ENCODE data around the gene RFLNA.

DNA sequence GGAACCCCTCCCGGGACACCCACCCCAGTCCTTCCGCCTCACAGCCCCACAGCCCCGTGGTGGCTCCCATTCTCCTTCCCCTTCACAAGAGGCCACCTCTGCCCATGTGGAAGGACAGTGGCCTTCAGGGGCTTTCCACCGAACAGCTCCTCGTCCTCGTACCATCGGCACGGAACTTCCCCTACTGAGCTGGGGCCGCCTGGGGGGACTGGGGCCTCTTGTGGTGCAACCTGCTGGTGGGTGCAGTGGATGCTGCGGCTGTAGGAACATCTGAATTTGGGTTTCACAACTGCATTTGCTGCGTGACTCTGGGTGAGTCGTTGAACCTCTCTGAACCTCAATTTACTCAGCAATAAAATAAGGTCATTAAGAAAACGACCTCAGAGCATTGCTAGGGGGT, 50.9 kb downstream of the RFLNA start:
- TF ChIP-seq, protein P1, sequence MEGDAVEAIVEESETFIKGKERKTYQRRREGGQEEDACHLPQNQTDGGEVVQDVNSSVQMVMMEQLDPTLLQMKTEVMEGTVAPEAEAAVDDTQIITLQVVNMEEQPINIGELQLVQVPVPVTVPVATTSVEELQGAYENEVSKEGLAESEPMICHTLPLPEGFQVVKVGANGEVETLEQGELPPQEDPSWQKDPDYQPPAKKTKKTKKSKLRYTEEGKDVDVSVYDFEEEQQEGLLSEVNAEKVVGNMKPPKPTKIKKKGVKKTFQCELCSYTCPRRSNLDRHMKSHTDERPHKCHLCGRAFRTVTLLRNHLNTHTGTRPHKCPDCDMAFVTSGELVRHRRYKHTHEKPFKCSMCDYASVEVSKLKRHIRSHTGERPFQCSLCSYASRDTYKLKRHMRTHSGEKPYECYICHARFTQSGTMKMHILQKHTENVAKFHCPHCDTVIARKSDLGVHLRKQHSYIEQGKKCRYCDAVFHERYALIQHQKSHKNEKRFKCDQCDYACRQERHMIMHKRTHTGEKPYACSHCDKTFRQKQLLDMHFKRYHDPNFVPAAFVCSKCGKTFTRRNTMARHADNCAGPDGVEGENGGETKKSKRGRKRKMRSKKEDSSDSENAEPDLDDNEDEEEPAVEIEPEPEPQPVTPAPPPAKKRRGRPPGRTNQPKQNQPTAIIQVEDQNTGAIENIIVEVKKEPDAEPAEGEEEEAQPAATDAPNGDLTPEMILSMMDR (IDR thresholded peaks at IDR 0.05), result no peak
- no peak for TF ChIP-seq EZH2 (IDR thresholded peaks at IDR 0.05)
